A549 (cell line): ENCODE results near the gene ZNF282.

Source experiments
- CHD2 ChIP-seq: fragments of 150-350 bp; IDR thresholded peaks from 2 replicates; pipeline ENCODE4 v1.6.1; 2014; ENCODE audit warnings: low read length; ENCODE audit not compliant: partially characterized antibody
- CTCF ChIP-seq: fragments of >200 bp; sonication (Bioruptor Twin); formaldehyde crosslinking; IDR thresholded peaks from 3 replicates; pipeline ENCODE4 v1.5.1; 2016
- EHMT2 ChIP-seq: fragments of 200-600 bp; sonication (generic); IDR thresholded peaks from 2 replicates; pipeline ENCODE4 v1.6.1; 2016; ENCODE audit warnings: antibody characterized with exemption, low read depth, mild to moderate bottlenecking, moderate library complexity
- JUN ChIP-seq, 2 experiments: fragments of >200 bp; sonication (Bioruptor Twin); formaldehyde crosslinking; IDR thresholded peaks; 2 replicates in 1 of 2; 3 replicates in 1 of 2; pipeline ENCODE4 v1.6.1; 2016 to 2017
- POLR2A ChIP-seq: IDR thresholded peaks from 2 replicates; pipeline ENCODE4 v1.6.1; 2012; ENCODE audit warnings: mild to moderate bottlenecking, low read length
- SMC3 ChIP-seq: fragments of >200 bp; sonication (Bioruptor Twin); formaldehyde crosslinking; IDR thresholded peaks from 3 replicates; pipeline ENCODE4 v1.6.1; 2018; ENCODE audit warnings: inconsistent platforms

- no peak for TF ChIP-seq CHD2
- no peak for TF ChIP-seq CTCF
- TF ChIP-seq SMC3 = no peak
- no peak for TF ChIP-seq EHMT2
- no peak for TF ChIP-seq JUN (IDR thresholded peaks at IDR 0.05)
- TF ChIP-seq POLR2A = no peak
Measured at GRCh38 chr7:149214020-149214720, 18.8 kb downstream of the ZNF282 start.
